ENCODE measurements around the gene C11orf24.

Gene C11orf24

DNA sequence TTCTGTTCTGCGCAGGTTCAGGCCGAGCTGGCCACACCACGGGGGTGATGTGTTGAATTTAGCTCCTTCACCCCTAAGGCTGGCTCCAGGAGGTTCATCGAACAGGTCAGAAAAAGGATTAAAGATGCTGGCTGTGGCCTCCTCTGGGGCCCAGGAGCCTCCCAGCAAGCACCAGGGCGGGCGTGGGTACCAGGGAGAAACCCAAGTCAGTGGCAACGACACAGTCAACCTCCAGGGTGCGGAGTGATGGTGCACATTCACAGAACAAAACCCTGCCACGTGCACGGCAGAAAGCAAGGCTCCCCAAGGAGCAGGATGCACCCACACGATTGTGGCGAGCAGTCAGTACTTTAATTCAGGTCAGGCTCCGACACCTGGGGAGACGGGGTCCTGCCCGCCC is 10.8 kb downstream of the C11orf24 start:
- no peak overlapping the region for H3K9ac ChIP-seq (ENCODE audit: low read length)
- H3K27me3 ChIP-seq (replicated peaks; ENCODE audit: insufficient read depth, low read length) = no peaks in the 10 kb centered on the region
- H3K9me3 ChIP-seq (replicated peaks; ENCODE audit: insufficient read depth, low read length) = no peaks in the 10 kb centered on the region
- no peak overlapping the region for H2AFZ ChIP-seq (ENCODE audit: low read length)
- H3K36me3 ChIP-seq (replicated peaks; ENCODE audit: insufficient read depth, low read length) = no peaks in the 10 kb centered on the region; the same call in 1 of the 2 replicates
- no peaks in the 10 kb centered on the region for H3K9me2 ChIP-seq (replicated peaks; ENCODE audit: insufficient read depth, low read length)
- H3K4me2 ChIP-seq (ENCODE audit: low read depth, low read length) = no peak overlapping the region
- DNase-seq = no peak
- H3K27ac ChIP-seq (ENCODE audit: low read length) = no peak overlapping the region
- peaks cover 14% of the 10 kb centered on the region for H3K4me1 ChIP-seq (ENCODE audit: low read length)
- TF ChIP-seq EZH2phosphoT487 (IDR thresholded peaks at IDR 0.05; ENCODE audit: low read length) (no peak), EZH2 (optimal IDR thresholded peaks at IDR 0.05; ENCODE audit: low read depth, low read length) (no peak)
- TF ChIP-seq, protein P1, sequence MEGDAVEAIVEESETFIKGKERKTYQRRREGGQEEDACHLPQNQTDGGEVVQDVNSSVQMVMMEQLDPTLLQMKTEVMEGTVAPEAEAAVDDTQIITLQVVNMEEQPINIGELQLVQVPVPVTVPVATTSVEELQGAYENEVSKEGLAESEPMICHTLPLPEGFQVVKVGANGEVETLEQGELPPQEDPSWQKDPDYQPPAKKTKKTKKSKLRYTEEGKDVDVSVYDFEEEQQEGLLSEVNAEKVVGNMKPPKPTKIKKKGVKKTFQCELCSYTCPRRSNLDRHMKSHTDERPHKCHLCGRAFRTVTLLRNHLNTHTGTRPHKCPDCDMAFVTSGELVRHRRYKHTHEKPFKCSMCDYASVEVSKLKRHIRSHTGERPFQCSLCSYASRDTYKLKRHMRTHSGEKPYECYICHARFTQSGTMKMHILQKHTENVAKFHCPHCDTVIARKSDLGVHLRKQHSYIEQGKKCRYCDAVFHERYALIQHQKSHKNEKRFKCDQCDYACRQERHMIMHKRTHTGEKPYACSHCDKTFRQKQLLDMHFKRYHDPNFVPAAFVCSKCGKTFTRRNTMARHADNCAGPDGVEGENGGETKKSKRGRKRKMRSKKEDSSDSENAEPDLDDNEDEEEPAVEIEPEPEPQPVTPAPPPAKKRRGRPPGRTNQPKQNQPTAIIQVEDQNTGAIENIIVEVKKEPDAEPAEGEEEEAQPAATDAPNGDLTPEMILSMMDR (IDR thresholded peaks at IDR 0.05; ENCODE audit: low read length) = no peak
- H3K4me3 ChIP-seq (ENCODE audit: low read length) = no peak overlapping the region
- peaks cover 7% of the 10 kb centered on the region for H3F3A ChIP-seq (ENCODE audit: insufficient read depth, low read length)
- peaks cover 15% of the 10 kb centered on the region for H3K79me2 ChIP-seq (ENCODE audit: low read length)
- H4K20me1 ChIP-seq (ENCODE audit: insufficient read depth, low read length) = no peaks in the 10 kb centered on the region

DNA sequence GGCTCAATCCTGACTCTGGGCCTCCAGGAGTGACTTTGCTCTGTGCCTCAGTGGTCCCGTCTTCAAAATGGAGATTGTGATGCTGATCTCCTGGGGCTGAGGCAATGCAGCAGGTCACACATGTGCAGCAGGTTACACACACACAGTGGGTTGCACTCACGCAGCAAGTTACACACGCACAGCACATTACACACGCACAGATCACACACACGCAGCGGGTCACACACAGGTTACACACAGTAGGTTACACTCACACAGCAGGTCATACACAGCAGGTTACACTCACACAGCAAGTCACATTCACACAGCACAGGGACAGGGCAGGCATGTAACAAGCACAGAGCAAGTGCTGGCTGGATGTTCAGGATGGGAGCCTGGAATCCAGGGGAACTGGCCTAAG is 11.3 kb downstream of the C11orf24 start:
- TF ChIP-seq, protein P1 (IDR thresholded peaks at IDR 0.05; ENCODE audit: low read length) = no peak
- TF ChIP-seq EZH2phosphoT487 (IDR thresholded peaks at IDR 0.05; ENCODE audit: low read length) (no peak), EZH2 (optimal IDR thresholded peaks at IDR 0.05; ENCODE audit: low read depth, low read length) (no peak)
- H4K20me1 ChIP-seq (ENCODE audit: insufficient read depth, low read length) = no peaks in the 10 kb centered on the region
- no peak overlapping the region for H2AFZ ChIP-seq (ENCODE audit: low read length)
- H3F3A ChIP-seq (ENCODE audit: insufficient read depth, low read length) = peaks cover 2% of the 10 kb centered on the region
- DNase-seq = no peak
- H3K36me3 ChIP-seq (replicated peaks; ENCODE audit: insufficient read depth, low read length) = no peaks in the 10 kb centered on the region; the same call in 1 of the 2 replicates
- peaks cover 10% of the 10 kb centered on the region for H3K79me2 ChIP-seq (ENCODE audit: low read length)
- H3K9me2 ChIP-seq (replicated peaks; ENCODE audit: insufficient read depth, low read length) = no peaks in the 10 kb centered on the region
- H3K4me1 ChIP-seq (ENCODE audit: low read length) = peaks cover 9% of the 10 kb centered on the region
- H3K4me2 ChIP-seq (ENCODE audit: low read depth, low read length) = no peak overlapping the region
- no peak overlapping the region for H3K4me3 ChIP-seq (ENCODE audit: low read length)
- H3K9ac ChIP-seq (ENCODE audit: low read length) = no peak overlapping the region
- no peak overlapping the region for H3K27ac ChIP-seq (ENCODE audit: low read length)
- H3K27me3 ChIP-seq (replicated peaks; ENCODE audit: insufficient read depth, low read length) = no peaks in the 10 kb centered on the region
- H3K9me3 ChIP-seq (replicated peaks; ENCODE audit: insufficient read depth, low read length) = no peaks in the 10 kb centered on the region

DNA sequence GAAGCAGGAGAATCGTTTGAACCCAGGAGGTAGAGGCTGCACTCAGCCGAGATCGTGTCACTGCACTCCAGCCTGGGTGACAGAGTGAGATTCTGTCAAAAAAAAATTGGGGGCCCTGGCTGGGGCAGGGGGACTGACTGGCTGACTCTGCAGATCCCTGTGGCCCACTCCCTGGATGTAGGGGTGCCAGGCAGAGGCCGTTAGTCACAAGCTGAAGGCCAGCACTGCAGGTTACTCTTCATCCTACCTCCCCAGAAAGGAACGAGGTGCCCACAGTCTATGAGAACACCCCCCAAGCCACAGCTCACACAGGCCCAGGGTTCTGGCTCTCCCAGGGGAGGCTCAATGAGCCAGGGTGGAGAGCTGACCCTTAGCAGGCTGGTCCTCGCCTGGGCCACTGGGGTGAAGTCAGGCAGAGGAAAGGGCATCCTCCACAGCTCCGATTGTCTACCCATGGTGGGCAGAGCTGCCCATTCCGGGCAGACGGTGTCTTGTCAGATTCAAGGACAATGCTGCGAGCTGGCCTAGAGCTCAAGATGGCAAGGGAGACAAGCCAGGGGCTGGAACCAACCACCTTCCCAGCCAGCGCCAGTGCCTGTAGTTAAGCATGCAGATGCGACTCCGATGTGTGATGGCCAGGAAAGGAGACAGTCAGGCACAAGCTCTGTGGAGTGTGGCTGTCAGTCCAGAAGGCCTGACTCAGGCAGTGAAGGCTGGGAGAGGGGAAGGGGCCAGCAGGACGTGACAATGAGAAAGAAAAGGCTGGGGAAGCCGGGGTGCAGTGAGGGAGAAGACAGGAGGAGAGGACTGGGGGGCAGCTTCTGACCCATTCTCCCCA is 12.4 kb downstream of the C11orf24 start:
- H3K27me3 ChIP-seq (replicated peaks; ENCODE audit: insufficient read depth, low read length) = no peaks in the 10 kb centered on the region
- no peak overlapping the region for H3K4me3 ChIP-seq (ENCODE audit: low read length)
- H4K20me1 ChIP-seq (ENCODE audit: insufficient read depth, low read length) = no peaks in the 10 kb centered on the region
- H2AFZ ChIP-seq (ENCODE audit: low read length) = no peak overlapping the region
- H3K27ac ChIP-seq (ENCODE audit: low read length) = no peak overlapping the region
- peaks cover 5% of the 10 kb centered on the region for H3K4me1 ChIP-seq (ENCODE audit: low read length)
- H3K36me3 ChIP-seq (replicated peaks; ENCODE audit: insufficient read depth, low read length) = no peaks in the 10 kb centered on the region; the same call in 1 of the 2 replicates
- H3K9ac ChIP-seq (ENCODE audit: low read length) = no peak overlapping the region
- H3F3A ChIP-seq (ENCODE audit: insufficient read depth, low read length) = no peaks in the 10 kb centered on the region
- H3K9me3 ChIP-seq (replicated peaks; ENCODE audit: insufficient read depth, low read length) = no peaks in the 10 kb centered on the region
- H3K79me2 ChIP-seq (ENCODE audit: low read length) = no peaks in the 10 kb centered on the region
- no peak for DNase-seq
- H3K9me2 ChIP-seq (replicated peaks; ENCODE audit: insufficient read depth, low read length) = no peaks in the 10 kb centered on the region
- TF ChIP-seq EZH2 (optimal IDR thresholded peaks at IDR 0.05; ENCODE audit: low read depth, low read length) (no peak), EZH2phosphoT487 (IDR thresholded peaks at IDR 0.05; ENCODE audit: low read length) (no peak)
- TF ChIP-seq, protein P1 (IDR thresholded peaks at IDR 0.05; ENCODE audit: low read length) = no peak
- H3K4me2 ChIP-seq (ENCODE audit: low read depth, low read length) = no peak overlapping the region
